K562 (cell line): Measurements from ENCODE around the gene UHMK1. TPM values are rescaled to one million over a fixed set of nuclear protein-coding genes. Genes with fewer than 3 reads are reported as not detected.

Experiments used
- ATAC-seq: fragments of 200-7000 bp; cut with Tn5 transposase; 3 replicates; pipeline ENCODE4 v1.9.1; 2020; ENCODE audit warnings: moderate library complexity
- BruUV-seq: library from RNA; stranded (reverse); fragments of 400-500 nt; replicated peaks from 2 replicates; lab custom pipeline; 2021; lab: Mats Ljungman, UMichigan
- CTCF ChIA-PET: fragments of 300-600 bp; formaldehyde crosslinking; extraction: SDS; loops from one replicate; lab custom pipeline; 2021; ENCODE audit warnings: low intra/inter-chr PET ratio; lab: Yijun Ruan, JAX
- POLR2A ChIA-PET: fragments of 300-600, 350-650 bp; sonication (Branson Sonifier 250); formaldehyde crosslinking; extraction: SDS; loops from one replicate; lab custom pipeline; 2021; ENCODE audit warnings: antibody characterized with exemption, inconsistent platforms; lab: Yijun Ruan, JAX
- DNase-seq, 4 experiments: peaks; one replicate each; pipeline versions ENCODE4 v3.0.0 to v3.0.0-alpha.2; 2011 to 2018; ENCODE audit warnings: low spot score in 3 of 4, mixed read lengths in 3 of 4; ENCODE audit errors: extremely low read depth in 1 of 4
- FAIRE-seq: peaks from 2 replicates; lab custom pipeline; 2011; peaks lifted over from hg19 to GRCh38; lab: Jason Lieb, UNC
- H2AFZ ChIP-seq: 2 replicates; pipeline ENCODE4 v1.6.0; 2011; ENCODE audit warnings: low read depth, low read length, control low read depth, inconsistent platforms
- H3K27ac ChIP-seq: fragments of 200-600 bp; 3 replicates; pipeline ENCODE4 v1.8.0; 2011; ENCODE audit warnings: low read depth, mild to moderate bottlenecking, control low read depth, inconsistent platforms, low read length, moderate library complexity, mixed read lengths; ENCODE audit errors: extremely low read depth
- H3K27me3 ChIP-seq, 2 experiments: fragments of 300-600 bp in 1 of 2; 2 replicates in 1 of 2; 3 replicates in 1 of 2; pipeline versions ENCODE4 v1.6.0 to v1.8.0; 2011; ENCODE audit warnings: inconsistent platforms in 2 of 2, low read length in 2 of 2, mild to moderate bottlenecking in 1 of 2, mixed read lengths in 1 of 2, moderate library complexity in 1 of 2; ENCODE audit not compliant: control insufficient read depth in 2 of 2, insufficient read depth in 2 of 2
- H3K36me3 ChIP-seq: fragments of 300-600 bp; 3 replicates; pipeline ENCODE4 v1.8.0; 2011; ENCODE audit warnings: mild to moderate bottlenecking, low read length, inconsistent platforms; ENCODE audit not compliant: control insufficient read depth, insufficient read depth
- H3K4me1 ChIP-seq, 2 experiments: fragments of 200-600 bp in 1 of 2; replicated peaks in 1 of 2; 2 replicates in 1 of 2; 3 replicates in 1 of 2; pipeline versions ENCODE4 v1.5.1 to v1.8.0; 2011; ENCODE audit warnings: inconsistent platforms in 2 of 2, low read length in 2 of 2, mild to moderate bottlenecking in 1 of 2, mixed read lengths in 1 of 2, moderate library complexity in 1 of 2; ENCODE audit not compliant: control insufficient read depth in 2 of 2, insufficient read depth in 2 of 2
- H3K4me2 ChIP-seq: 2 replicates; pipeline ENCODE4 v1.6.1; 2011; ENCODE audit warnings: low read length, control low read depth, inconsistent platforms, mixed read lengths; ENCODE audit not compliant: insufficient read depth
- H3K4me3 ChIP-seq: fragments of 200-600 bp; sonication (generic), shearing (Covaris generic); 2 replicates; pipeline ENCODE4 v1.5.1; 2016; ENCODE audit warnings: control low read depth, inconsistent platforms
- H3K79me2 ChIP-seq: fragments of 200-600 bp; 3 replicates; pipeline ENCODE4 v1.8.0; 2011; ENCODE audit warnings: low read length, inconsistent platforms; ENCODE audit not compliant: control insufficient read depth, insufficient read depth
- H3K9ac ChIP-seq, 2 experiments: 2 replicates each; pipeline versions ENCODE4 v1.6.0 to v1.6.1; 2011; ENCODE audit warnings: low read depth in 2 of 2, low read length in 2 of 2, control low read depth in 1 of 2, inconsistent platforms in 1 of 2, mild to moderate bottlenecking in 1 of 2, mixed read lengths in 1 of 2; ENCODE audit not compliant: insufficient read depth in 1 of 2
- H3K9me1 ChIP-seq: one replicate; pipeline ENCODE4 v1.6.0; 2011; ENCODE audit warnings: inconsistent platforms, mild to moderate bottlenecking, low read length, moderate library complexity; ENCODE audit not compliant: control insufficient read depth, insufficient read depth
- H3K9me3 ChIP-seq: replicated peaks from 2 replicates; pipeline ENCODE4 v1.5.1; 2011; ENCODE audit warnings: low read depth, low read length, inconsistent platforms; ENCODE audit not compliant: control insufficient read depth, insufficient read depth
- H4K20me1 ChIP-seq: replicated peaks from 2 replicates; pipeline ENCODE4 v1.6.1; 2011; ENCODE audit warnings: low read length, inconsistent platforms, mixed read lengths; ENCODE audit not compliant: control insufficient read depth, insufficient read depth
- CC2D1A ChIP-seq: fragments of 450-650 bp; IDR thresholded peaks from 2 replicates; pipeline ENCODE4 v1.6.1; 2017; ENCODE audit warnings: mild to moderate bottlenecking
- ETV6 ChIP-seq, 3 experiments: fragments of 150-350 bp in 1 of 3; sonication (generic) in 1 of 3; formaldehyde crosslinking in 1 of 3; IDR thresholded peaks; 2 replicates each; pipeline versions ENCODE4 v1.6.1 to v1.8.0; 2014 to 2022; ENCODE audit warnings: borderline replicate concordance in 2 of 3, low read depth in 2 of 3, antibody characterized with exemption in 1 of 3, low read length in 1 of 3, mild to moderate bottlenecking in 1 of 3, missing genetic modification reagents in 1 of 3
- FOXK1 ChIP-seq: sonication (generic); formaldehyde crosslinking; IDR thresholded peaks from 2 replicates; pipeline ENCODE4 v1.8.0; 2022; ENCODE audit warnings: missing genetic modification reagents, mild to moderate bottlenecking, borderline replicate concordance
- KDM5B ChIP-seq: fragments of 200-600 bp; sonication (generic); IDR thresholded peaks from 2 replicates; pipeline ENCODE4 v1.6.1; 2012; ENCODE audit warnings: low read depth, mild to moderate bottlenecking, moderate library complexity, low read length, control low read depth, inconsistent platforms; ENCODE audit not compliant: insufficient replicate concordance
- MBD2 ChIP-seq: sonication (generic); IDR thresholded peaks from 2 replicates; pipeline ENCODE4 v1.6.1; 2016; ENCODE audit warnings: low read depth, borderline replicate concordance
- MIER1 ChIP-seq: fragments of 450-650 bp; IDR thresholded peaks from 2 replicates; pipeline ENCODE4 v1.6.1; 2016; ENCODE audit warnings: antibody characterized with exemption, mild to moderate bottlenecking, low read depth
- NBN ChIP-seq: fragments of 450-650 bp; IDR thresholded peaks from 2 replicates; pipeline ENCODE4 v1.6.1; 2016; ENCODE audit warnings: low read depth, mild to moderate bottlenecking
- RFX1 ChIP-seq: fragments of 450-650 bp; IDR thresholded peaks from 2 replicates; pipeline ENCODE4 v1.6.1; 2016; ENCODE audit warnings: mild to moderate bottlenecking, moderate library complexity
- SIX5 ChIP-seq, 2 experiments: IDR thresholded peaks; 2 replicates each; pipeline ENCODE4 v1.6.1; 2011; ENCODE audit warnings: low read length in 2 of 2, borderline replicate concordance in 1 of 2, low read depth in 1 of 2, mild to moderate bottlenecking in 1 of 2, moderate library complexity in 1 of 2; ENCODE audit not compliant: insufficient read depth in 1 of 2
- STAT6 ChIP-seq: sonication (generic); formaldehyde crosslinking; IDR thresholded peaks from 2 replicates; pipeline ENCODE4 v1.8.1; 2023; ENCODE audit warnings: mild to moderate bottlenecking, missing genetic modification reagents
- THRB ChIP-seq: fragments of 450-650 bp; formaldehyde crosslinking; conservative IDR thresholded peaks from 2 replicates; pipeline ENCODE4 v1.4.0; 2022; ENCODE audit warnings: mild to moderate bottlenecking, missing genetic modification characterization
- ZBTB5 ChIP-seq: fragments of 450-650 bp; IDR thresholded peaks from 2 replicates; pipeline ENCODE4 v1.6.1; 2017; ENCODE audit warnings: antibody characterized with exemption
- ZNF133 ChIP-seq: fragments of 250-450 bp; sonication (Bioruptor Pico); IDR thresholded peaks from 2 replicates; pipeline ENCODE4 v1.4.0; 2020; ENCODE audit warnings: mild to moderate bottlenecking
- ZNF232 ChIP-seq: sonication (generic); formaldehyde crosslinking; IDR thresholded peaks from 2 replicates; pipeline ENCODE4 v1.8.0; 2022; ENCODE audit warnings: mild to moderate bottlenecking, missing genetic modification reagents
- ZNF253 ChIP-seq: fragments of 250-450 bp; sonication (Bioruptor Pico); conservative IDR thresholded peaks from 2 replicates; pipeline ENCODE4 v1.6.1; 2021; ENCODE audit warnings: mild to moderate bottlenecking
- ZNF408 ChIP-seq: fragments of 250-450 bp; sonication (Bioruptor Pico); IDR thresholded peaks from 2 replicates; pipeline ENCODE4 v1.4.0; 2020; ENCODE audit warnings: low read depth, mild to moderate bottlenecking, moderate library complexity
- ZNF695 ChIP-seq: fragments of 450-650 bp; formaldehyde crosslinking; IDR thresholded peaks from 2 replicates; pipeline ENCODE4 v1.4.0; 2020; ENCODE audit warnings: mild to moderate bottlenecking, moderate library complexity
- ZNF785 ChIP-seq: fragments of 250-450 bp; sonication (Bioruptor Pico); IDR thresholded peaks from 2 replicates; pipeline ENCODE4 v1.4.0; 2020; ENCODE audit warnings: mild to moderate bottlenecking
- WGBS: fragments of 100-300 bp; shearing (Covaris generic); methylation state at CpG from one replicate; pipeline ENCODE4 v1.1.6; 2016; ENCODE audit warnings: low coverage, mixed read lengths; ENCODE audit not compliant: insufficient coverage; ENCODE audit errors: missing lambda C conversion rate; 5-methylcytosine and 5-hydroxymethylcytosine counted together
- in situ Hi-C: fragments of 300-500 bp; cut with MboI; formaldehyde crosslinking; loops from 4 replicates; pipeline ENCODE4 v1.15.0; 2018; ENCODE audit warnings: inconsistent platforms, mixed read lengths
- intact Hi-C: fragments of 100-400 bp; cut with micrococcal nuclease; formaldehyde crosslinking; loops from 2 replicates; pipeline ENCODE4 v1.14.2; 2022
- polyA plus RNA-seq, 8 experiments: library from polyadenylated mRNA; depleted of rRNA in 4 of 8; stranded (reverse) in 5 of 8; unstranded in 3 of 8; fragments of >200 nt; fragmentation: Nextera tagmentation in 2 of 8; fragmentation: Illumina TruSeq in 1 of 8; extraction: Ambion mirVana in 2 of 8; extraction: Trizol in 1 of 8; gene quantifications; 2 replicates each; pipeline versions ENCODE4 v1.2.1 to v1.2.3, GENCODE V29; 2011 to 2014; ENCODE audit warnings: inconsistent platforms in 1 of 8, missing spikeins in 1 of 8
- total RNA-seq, 7 experiments: library from RNA; depleted of rRNA in 6 of 7; stranded (reverse); fragments of >200 nt in 6 of 7; fragmentation: Illumina TruSeq in 2 of 7; extraction: Trizol in 2 of 7; gene quantifications; 2 replicates each; pipeline versions ENCODE4 v1.2.1 to v1.2.3, GENCODE V29; 2011 to 2021; ENCODE audit warnings: low replicate concordance in 1 of 7

UHMK1 gene
- total and polyA plus RNA-seq, 9 of the 15 experiments (the other 6 are each of a cell fraction or from before 2014, with no cell fraction given), result 13.1 to 72.4 (median 38.3) TPM

GRCh38 chr1:162573136-162573535 is 75.5 kb downstream of the UHMK1 start:
- Histone ChIP-seq H3K4me3 (no peak overlapping the region), H3K36me3 (peaks cover 83% of the 10 kb centered on the region), H3K27me3 (no peaks in the 10 kb centered on the region), H3K9me3 (no peaks in the 10 kb centered on the region), H3K9me1 (no peaks in the 10 kb centered on the region), H3K9ac (no peak overlapping the region), H3K27ac (no peak overlapping the region), H4K20me1 (peaks cover 5% of the 10 kb centered on the region; the same call in 1 of the 2 replicates), H3K4me2 (no peak overlapping the region), H2AFZ (no peak overlapping the region), H3K79me2 (peaks cover 95% of the 10 kb centered on the region), H3K4me1 (peaks cover 0 to 24% of the 10 kb centered on the region in 2 experiments; a peak in 3 of 5 replicates)
- in situ Hi-C loops (no loop called here), intact Hi-C loops (no loop called here)
- ATAC-seq, result peak; percentile 20; the same call in 1 of the 3 replicates
- no peak for DNase-seq
- 69% methylated on average over 1 of the region's 1 CpG for WGBS
- BruUV-seq, result no TSS peak
- no peak for FAIRE-seq
- ChIA-PET CTCF (no interaction called here), POLR2A (interaction anchor here (0.6 to 2.4 kb wide), 4 partner anchors 9 to 46 kb away, joined by 3 to 7 read pairs (median 4); no protein-coding TSS in a partner anchor)
- TF ChIP-seq ZNF785 (CRISPR knock-in tag) (no peak), THRB (CRISPR knock-in tag) (no peak), ZNF408 (CRISPR knock-in tag) (no peak), STAT6 (no peak), ZBTB5 (no peak), MBD2 (no peak), ZNF232 (CRISPR knock-in tag) (no peak), MIER1 (no peak), NBN (no peak), ZNF133 (CRISPR knock-in tag) (no peak), FOXK1 (no peak), CC2D1A (no peak), RFX1 (no peak), ZNF253 (no peak), ETV6 (IDR thresholded peaks at IDR 0.05; ENCODE audit: borderline replicate concordance in 1 of 2, low read depth in 2 of 2, low read length in 1 of 2) (no peak), ETV6 (CRISPR knock-in tag; IDR thresholded peaks at IDR 0.05; ENCODE audit: borderline replicate concordance) (no peak), KDM5B (no peak), SIX5 (IDR thresholded peaks at IDR 0.05; ENCODE audit: borderline replicate concordance in 1 of 2, insufficient read depth in 1 of 2, low read depth in 1 of 2, low read length in 2 of 2) (no peak), ZNF695 (CRISPR knock-in tag) (no peak)
